ENCODE results near the gene PDZD2.

GRCh38 chr5:31847354-31847753 lies 208.4 kb downstream of the PDZD2 start:
- TF ChIP-seq EZH2 (IDR thresholded peaks at IDR 0.05; ENCODE audit: borderline replicate concordance, low read length) (no peak), CTCF (conservative IDR thresholded peaks at IDR 0.05 in 1 of 2, IDR thresholded peaks at IDR 0.05 in 1 of 2; ENCODE audit: extremely low read depth in 1 of 2, insufficient read depth in 1 of 2, low read depth in 1 of 2, low read length in 2 of 2) (no peak)

All from mammary epithelial cell (primary cell).